Inflammatory macrophage treated with lipopolysaccharide for 1 hour (primary cell): ENCODE data around the gene FOXN4.

ENCODE experiments used
- DNase-seq, 2 donors: peaks; one replicate each; pipeline ENCODE4 v3.0.0-alpha.2; 2020 to 2022

Gene FOXN4

DNA sequence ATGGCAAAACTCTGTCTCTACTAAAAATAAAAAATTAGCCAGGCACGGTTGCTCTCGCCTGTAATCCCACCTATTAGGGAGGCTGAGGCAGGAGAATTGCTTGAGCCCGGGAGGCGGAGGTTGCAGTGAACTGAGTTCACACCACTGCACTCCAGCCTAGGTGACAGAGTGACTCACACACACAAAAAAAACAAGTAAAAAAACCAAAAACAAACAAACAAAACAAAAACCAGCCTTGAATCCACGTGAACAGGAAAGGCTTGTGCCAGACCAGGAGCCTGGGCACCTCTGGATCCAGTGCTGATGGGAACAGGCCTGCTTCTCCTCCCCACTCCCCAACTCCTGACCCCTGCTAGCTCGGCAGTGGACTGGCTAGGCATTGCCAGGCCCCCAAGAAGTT, 3.5 kb downstream of the FOXN4 start:
- DNase-seq: no peak

GRCh38 chr12:109304485-109304884, 4.6 kb downstream of the FOXN4 start:
- DNase-seq: no peak

- no peak for DNase-seq
Observed at GRCh38 chr12:109302770-109303169, 6.3 kb downstream of the FOXN4 start.

DNA sequence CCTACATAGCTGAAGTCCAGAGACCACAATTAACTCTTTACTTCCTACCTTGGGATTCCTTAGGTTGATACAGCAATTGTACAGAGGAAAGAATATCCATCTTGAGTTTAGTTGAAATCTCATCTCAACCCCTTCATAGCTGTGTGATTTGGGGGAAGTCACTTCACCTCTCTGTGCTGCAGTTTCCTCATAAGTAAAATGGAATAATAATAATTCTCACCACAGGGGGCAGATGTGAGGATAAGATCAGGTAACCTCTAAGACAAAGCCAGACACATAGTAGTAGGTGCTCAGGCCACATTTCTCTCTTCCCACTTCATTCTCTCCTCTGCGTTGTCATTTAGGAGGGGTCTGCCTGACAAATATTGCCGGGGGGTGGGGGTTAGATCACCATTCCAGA, 6.7 kb downstream of the FOXN4 start:
- peak in 1 of 2 donors; percentile 12 for DNase-seq

DNA sequence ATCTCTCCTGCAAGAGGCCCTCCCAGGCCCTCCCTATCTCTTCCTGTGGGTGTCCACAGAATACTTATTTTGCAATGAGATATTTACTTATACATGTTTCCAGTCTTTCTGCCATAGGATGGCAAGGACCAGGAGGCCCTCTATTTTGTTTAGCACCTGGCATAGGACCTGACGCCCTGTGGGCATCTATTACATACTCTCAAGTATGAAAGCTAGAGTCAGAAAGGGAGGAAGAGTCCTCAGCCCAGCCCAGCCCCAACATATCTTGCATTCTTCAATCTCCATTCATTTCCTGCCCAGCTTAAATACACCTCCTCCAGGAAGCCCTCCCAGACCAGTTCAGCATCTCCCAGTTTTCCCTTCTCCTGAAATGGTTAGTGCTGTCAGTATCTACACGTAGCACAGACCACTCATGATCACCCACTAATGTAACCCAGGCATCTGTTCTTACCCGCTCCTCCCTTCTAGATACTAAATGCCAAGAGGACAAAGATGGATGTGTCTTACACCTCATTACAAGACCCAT, 7.4 kb downstream of the FOXN4 start:
- no peak for DNase-seq

GRCh38 chr12:109299849-109300248, 9.2 kb downstream of the FOXN4 start:
- DNase-seq: no peak

- DNase-seq: no peak
Observed at GRCh38 chr12:109296431-109296830, 12.7 kb downstream of the FOXN4 start.

- no peak for DNase-seq
Observed at GRCh38 chr12:109295764-109296425, 13.2 kb downstream of the FOXN4 start.

GRCh38 chr12:109294286-109294796, 14.7 kb downstream of the FOXN4 start:
- DNase-seq: no peak

DNA sequence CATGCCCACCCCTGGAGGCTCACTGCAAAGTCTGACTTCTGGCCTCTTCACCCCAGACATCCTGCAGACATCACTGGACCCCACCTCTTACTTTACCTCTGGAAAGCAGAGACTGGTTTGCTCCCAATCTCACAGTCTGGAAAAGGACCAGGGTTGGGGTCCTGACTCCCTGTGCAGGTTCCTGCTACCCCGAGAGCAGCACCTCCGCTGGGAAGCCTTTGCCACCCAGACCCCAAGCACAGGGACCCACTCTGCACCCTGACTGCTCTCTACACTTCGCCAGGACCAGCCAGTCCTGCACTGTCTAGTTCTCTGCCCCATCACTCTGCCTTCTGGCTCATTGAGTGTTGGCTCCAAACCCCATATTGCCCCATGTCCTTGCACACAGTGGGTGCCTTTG, 16.0 kb downstream of the FOXN4 start:
- no peak for DNase-seq

DNA sequence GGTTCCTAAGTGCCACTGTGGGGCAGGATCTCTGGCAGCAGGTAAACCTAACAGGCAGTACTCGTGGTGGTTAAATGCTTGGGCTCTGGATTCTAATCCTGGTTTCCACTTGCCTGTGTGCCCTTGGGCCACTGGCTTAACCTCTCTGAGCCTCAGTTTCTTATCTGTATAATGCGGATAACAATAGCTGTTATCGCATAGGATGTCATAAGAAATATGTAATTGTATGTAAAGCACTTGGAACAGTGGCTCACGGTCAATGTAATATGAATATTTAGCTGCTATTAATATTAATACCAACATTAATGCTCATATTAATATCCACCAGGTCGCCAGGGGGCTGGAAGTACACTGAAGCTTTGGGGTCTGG, 16.8 kb downstream of the FOXN4 start:
- DNase-seq: no peak

DNA sequence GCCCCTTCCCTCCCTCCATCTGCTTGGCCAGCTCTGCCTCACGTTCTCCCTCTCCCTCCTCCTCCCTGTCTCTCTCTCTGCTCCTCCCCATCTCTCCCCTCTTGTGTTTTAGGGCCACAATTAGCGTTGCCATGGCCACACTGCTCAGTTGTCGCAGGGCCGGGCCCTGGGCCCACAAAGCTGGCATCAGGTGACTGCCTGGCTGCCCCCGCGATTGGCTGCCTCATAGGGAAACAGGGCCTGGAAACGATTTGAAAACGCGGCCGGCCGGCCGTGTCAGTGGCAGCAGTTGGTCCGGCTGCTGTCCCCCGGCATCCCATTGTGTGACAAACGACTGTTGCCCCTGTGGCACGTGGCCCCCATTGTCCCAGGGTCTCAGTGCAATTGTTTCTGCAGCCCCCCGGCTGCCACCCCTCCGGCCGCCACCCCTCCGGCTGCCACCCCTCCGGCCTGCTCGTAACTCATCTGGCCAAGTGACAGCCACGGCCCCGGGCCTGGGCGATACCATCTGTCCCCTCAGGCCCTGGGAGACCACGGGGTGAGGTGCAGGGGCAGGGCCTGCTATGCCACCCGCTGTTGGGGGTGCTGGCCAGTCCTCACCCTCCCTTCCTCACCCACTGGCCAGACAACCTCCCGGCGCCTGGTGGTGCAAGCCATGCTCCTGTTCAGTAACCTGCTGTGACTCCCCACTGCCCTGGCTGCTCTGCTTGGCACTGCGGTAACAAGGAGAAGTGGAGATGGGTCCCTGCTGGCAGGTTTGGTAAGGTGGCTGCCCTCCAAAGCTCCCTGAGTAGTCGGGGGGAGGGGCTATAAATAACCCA, 17.4 kb downstream of the FOXN4 start:
- no peak for DNase-seq

- no peak for DNase-seq
Observed at GRCh38 chr12:109291117-109291516, 18.0 kb downstream of the FOXN4 start.

DNA sequence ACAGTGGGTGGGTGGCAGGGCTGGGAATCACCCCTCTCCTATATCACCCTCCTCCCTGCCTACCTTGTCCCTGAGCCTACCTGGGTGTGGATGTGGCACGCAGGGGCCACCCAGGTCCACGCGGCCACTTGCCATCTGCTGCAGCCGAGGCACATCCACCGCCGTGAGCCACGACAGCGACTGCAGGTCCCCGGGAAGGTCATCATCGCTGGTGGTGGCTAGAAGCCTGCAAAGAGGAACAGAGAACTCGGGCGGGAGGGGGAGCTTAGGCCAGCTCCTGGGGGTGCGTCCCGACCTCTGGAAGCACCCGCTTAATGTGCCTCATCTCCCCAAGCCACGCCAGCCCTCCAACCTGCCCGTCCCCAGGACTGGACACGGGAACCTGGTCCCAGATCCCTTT, 19.0 kb downstream of the FOXN4 start:
- DNase-seq: no peak

- DNase-seq: no peak
Observed at GRCh38 chr12:109289551-109289950, 19.5 kb downstream of the FOXN4 start.

GRCh38 chr12:109289004-109289403, 20.1 kb downstream of the FOXN4 start:
- DNase-seq: no peak

GRCh38 chr12:109288571-109288970, 20.5 kb downstream of the FOXN4 start:
- no peak for DNase-seq

DNA sequence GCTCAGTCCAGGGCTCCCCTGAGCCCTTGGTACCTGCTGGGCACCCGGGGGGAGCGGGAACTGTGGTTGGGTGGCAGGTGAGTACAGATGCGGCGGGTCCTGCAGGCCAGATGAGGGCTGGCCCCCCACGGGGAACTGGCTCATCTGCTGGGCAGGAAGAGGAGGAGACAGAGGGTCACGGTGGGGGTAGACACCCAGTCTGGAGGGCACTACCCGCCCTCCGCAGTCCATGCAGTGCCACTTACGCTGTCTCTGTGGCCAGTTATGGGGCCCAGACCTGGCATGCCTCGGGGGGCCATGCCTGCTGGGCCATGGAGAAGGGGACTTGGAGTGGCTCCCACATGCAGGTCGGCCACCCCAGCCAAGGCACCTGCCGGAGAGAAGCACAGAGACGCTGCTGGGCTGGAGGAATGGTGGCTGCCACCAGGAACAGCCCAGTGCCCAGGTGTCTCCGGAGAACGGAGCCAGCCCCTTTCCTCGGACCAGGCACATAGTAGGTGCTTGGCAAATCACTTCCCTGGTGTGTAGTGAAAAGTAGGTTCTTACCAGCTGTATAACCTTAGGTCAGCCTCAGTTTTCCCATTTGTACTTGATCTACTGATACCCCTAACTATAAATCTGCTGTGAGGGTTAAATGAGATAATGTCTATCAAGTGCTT, 21.1 kb downstream of the FOXN4 start:
- DNase-seq: no peak

- no peak for DNase-seq
Observed at GRCh38 chr12:109287181-109287580, 21.9 kb downstream of the FOXN4 start.

GRCh38 chr12:109286652-109287051, 22.4 kb downstream of the FOXN4 start:
- no peak for DNase-seq

DNA sequence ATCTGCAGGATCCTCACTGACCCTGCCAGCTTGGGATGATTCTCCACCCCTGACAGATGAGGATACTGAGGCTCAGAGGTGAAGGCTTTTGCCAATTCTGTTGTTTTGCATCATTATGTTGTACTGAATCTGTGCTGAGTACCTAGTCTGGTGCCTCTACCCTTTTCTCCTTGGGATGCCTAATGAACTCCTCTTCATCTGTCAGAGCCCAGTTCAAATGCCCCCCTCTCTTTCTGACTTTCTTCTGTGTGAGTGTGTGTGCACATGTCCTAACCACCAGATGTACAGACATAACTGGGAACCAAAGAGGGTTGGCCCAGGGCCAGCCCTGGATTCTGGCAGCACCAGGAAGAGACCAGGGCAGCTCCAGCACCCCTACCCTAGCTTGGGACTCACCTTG, 22.8 kb downstream of the FOXN4 start:
- no peak for DNase-seq

GRCh38 chr12:109284392-109284791, 24.7 kb downstream of the FOXN4 start:
- DNase-seq: no peak

DNA sequence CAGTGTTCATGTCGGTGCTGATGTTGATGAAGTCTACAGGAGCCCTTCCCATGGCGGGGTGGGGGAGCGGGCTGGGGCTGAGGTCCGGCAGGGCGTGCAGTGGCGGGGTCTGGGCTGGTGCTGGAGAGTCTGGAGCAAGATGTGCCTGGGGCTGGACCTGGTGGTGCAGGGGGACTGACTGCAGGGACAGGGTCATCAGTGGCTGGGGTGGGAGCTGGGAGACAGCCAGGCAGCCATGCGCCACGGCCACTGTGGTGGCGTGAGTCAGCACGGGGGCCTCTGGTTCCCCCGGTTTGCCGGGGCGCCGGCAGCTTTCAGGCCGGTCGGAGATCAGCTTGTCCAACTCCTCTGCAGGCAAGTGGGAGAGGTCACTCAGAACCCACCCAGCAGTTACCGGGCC, 27.6 kb downstream of the FOXN4 start:
- no peak for DNase-seq

GRCh38 chr12:109279525-109279924, 29.6 kb downstream of the FOXN4 start:
- DNase-seq: no peak
